Measurements from ENCODE around the gene PRSS3. TPM values are rescaled to one million over a fixed set of nuclear protein-coding genes. Genes with fewer than 3 reads are reported as not detected.
"Not testable (repeated sequence)": the region's sequence is repeated elsewhere in the genome, so short reads cannot be mapped to it uniquely, and the experiment has no call there.

Gene PRSS3
- total and polyA plus RNA-seq, 10 of the 15 experiments (the other 5 are each of a cell fraction or from before 2014, with no cell fraction given): 0.54 TPM; not detected in 9

DNA sequence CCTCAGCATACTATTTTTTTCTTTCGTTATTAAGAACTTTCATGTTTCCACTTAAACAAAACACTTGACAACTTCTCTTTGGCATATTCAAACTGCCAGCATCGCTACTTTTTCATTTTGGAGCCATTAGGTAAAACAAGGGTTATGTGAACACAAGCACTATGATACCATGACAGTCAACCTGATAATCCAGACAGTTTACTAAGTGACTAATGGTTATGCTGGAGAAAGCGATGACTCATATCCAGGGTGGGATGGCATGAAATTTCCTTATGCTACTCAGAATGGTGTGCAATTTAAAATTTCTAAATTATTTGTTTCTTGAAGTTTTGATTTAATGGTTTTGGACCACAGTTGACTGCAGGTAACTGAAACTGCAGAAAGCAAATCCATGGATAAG is 29.9 kb upstream of the PRSS3 start (continued):
- TF ChIP-seq, protein P1, sequence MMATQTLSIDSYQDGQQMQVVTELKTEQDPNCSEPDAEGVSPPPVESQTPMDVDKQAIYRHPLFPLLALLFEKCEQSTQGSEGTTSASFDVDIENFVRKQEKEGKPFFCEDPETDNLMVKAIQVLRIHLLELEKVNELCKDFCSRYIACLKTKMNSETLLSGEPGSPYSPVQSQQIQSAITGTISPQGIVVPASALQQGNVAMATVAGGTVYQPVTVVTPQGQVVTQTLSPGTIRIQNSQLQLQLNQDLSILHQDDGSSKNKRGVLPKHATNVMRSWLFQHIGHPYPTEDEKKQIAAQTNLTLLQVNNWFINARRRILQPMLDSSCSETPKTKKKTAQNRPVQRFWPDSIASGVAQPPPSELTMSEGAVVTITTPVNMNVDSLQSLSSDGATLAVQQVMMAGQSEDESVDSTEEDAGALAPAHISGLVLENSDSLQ (IDR thresholded peaks at IDR 0.05): no peak
- no peak for TF ChIP-seq STAT1 (conservative IDR thresholded peaks at IDR 0.05)
- TF ChIP-seq, protein P2, sequence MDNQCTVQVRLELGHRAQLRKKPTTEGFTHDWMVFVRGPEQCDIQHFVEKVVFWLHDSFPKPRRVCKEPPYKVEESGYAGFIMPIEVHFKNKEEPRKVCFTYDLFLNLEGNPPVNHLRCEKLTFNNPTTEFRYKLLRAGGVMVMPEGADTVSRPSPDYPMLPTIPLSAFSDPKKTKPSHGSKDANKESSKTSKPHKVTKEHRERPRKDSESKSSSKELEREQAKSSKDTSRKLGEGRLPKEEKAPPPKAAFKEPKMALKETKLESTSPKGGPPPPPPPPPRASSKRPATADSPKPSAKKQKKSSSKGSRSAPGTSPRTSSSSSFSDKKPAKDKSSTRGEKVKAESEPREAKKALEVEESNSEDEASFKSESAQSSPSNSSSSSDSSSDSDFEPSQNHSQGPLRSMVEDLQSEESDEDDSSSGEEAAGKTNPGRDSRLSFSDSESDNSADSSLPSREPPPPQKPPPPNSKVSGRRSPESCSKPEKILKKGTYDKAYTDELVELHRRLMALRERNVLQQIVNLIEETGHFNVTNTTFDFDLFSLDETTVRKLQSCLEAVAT (IDR thresholded peaks at IDR 0.05): no peak

DNA sequence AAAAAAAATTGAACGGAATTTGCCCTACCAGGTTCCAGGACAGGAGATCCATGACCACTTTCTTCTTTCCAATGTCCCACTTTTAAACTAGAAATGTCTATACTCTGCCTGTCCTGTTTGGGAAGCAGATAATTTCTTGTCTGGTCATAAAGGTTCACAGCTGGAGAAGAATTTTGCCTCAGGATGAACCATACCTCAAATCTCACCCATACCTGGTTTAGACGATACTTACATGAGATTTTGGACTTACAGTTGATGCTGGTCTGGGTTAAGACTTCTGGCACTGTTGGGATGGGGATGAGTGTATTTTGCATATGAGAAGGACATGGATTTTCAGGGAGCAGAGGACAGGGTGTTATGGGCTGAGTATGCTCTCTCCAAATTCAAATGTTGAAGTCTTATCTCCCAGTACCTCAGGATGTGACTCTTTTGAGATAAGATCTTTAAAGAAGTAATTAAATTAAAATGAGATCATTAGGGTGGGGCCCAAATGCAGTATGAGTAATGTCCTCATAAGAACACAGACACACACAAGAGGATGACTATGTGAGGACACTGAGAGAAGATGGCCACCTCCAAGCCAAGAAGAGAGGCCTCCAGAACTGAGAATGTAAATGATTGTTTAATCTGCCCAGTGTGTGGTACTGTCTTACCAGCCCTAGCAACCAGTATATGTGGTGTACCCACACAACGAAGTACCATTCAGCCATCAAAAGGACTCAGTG is 25.0 kb upstream of the PRSS3 start:
- POLR2A ChIA-PET; BruUV-seq (replicated peaks); H3K4me3 ChIP-seq; RAD21 ChIA-PET (ENCODE audit: unreplicated experiment); DNase-seq (ENCODE audit: low read depth, low spot score); H3K79me2 ChIP-seq (ENCODE audit: control insufficient read depth, insufficient read depth, low read length); H3K9me3 ChIP-seq (replicated peaks; ENCODE audit: control insufficient read depth, insufficient read depth, low read length); H4K20me1 ChIP-seq (ENCODE audit: control insufficient read depth, insufficient read depth); in situ Hi-C loops (cut with MboI); FAIRE-seq; SMC1A ChIA-PET (ENCODE audit: uncharacterized antibody, unreplicated experiment); H2AFZ ChIP-seq (ENCODE audit: control insufficient read depth, low read depth, low read length); H3K27me3 ChIP-seq (replicated peaks in 1 of 2; ENCODE audit: control insufficient read depth in 2 of 2, insufficient read depth in 2 of 2, low read length in 1 of 2); H3K36me3 ChIP-seq (ENCODE audit: control insufficient read depth in 2 of 2, insufficient read depth in 2 of 2, low read length in 1 of 2); H3K4me1 ChIP-seq (ENCODE audit: control insufficient read depth, insufficient read depth, low read length); ATAC-seq; H3K27ac ChIP-seq (ENCODE audit: control insufficient read depth, insufficient read depth); H3K4me2 ChIP-seq (ENCODE audit: control insufficient read depth, insufficient read depth); H3K9ac ChIP-seq (ENCODE audit: control insufficient read depth, insufficient read depth, low read length); intact Hi-C loops (cut with micrococcal nuclease; ENCODE audit: unreplicated experiment): not testable (repeated sequence)
- 5% methylated on average over 3 of the region's 3 CpGs for WGBS (ENCODE audit: insufficient coverage, insufficient replicate concordance, low lambda C conversion rate, missing lambda C conversion rate)
- CTCF ChIA-PET: interaction anchor here (0.8 kb wide), 1 partner anchor 9 kb away, joined by 3 read pairs; no protein-coding TSS in a partner anchor

DNA sequence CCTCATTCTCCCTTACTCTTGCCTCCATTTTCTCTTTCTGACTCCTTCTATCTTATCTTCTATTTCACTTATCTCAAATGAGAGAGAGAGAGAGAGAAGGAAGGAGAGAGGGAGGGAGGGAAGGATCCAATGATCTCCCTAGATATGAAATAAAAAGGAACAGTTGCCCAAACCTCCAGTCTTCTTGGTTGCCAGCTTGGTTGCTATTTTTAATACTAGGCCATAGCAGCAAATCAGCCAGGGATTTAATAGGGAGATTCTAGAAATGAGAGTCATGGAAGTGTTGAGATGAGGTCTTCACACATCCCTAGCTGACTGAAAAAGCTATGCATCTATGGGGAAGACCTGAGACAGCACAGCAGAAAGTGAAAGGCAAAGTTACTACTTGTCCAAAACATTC is 22.2 kb upstream of the PRSS3 start:
- H2AFZ ChIP-seq (ENCODE audit: control insufficient read depth, low read depth, low read length); H3K4me1 ChIP-seq (ENCODE audit: control insufficient read depth, insufficient read depth, low read length); in situ Hi-C loops (cut with MboI); DNase-seq (ENCODE audit: low read depth, low spot score); H3K27me3 ChIP-seq (replicated peaks in 1 of 2; ENCODE audit: control insufficient read depth in 2 of 2, insufficient read depth in 2 of 2, low read length in 1 of 2); ATAC-seq; intact Hi-C loops (cut with micrococcal nuclease; ENCODE audit: unreplicated experiment); H3K9me3 ChIP-seq (replicated peaks; ENCODE audit: control insufficient read depth, insufficient read depth, low read length); H4K20me1 ChIP-seq (ENCODE audit: control insufficient read depth, insufficient read depth); H3K79me2 ChIP-seq (ENCODE audit: control insufficient read depth, insufficient read depth, low read length); H3K4me2 ChIP-seq (ENCODE audit: control insufficient read depth, insufficient read depth); H3K4me3 ChIP-seq; FAIRE-seq; H3K9ac ChIP-seq (ENCODE audit: control insufficient read depth, insufficient read depth, low read length); RAD21 ChIA-PET (ENCODE audit: unreplicated experiment); H3K27ac ChIP-seq (ENCODE audit: control insufficient read depth, insufficient read depth); POLR2A ChIA-PET; CTCF ChIA-PET; BruUV-seq (replicated peaks); H3K36me3 ChIP-seq (ENCODE audit: control insufficient read depth in 2 of 2, insufficient read depth in 2 of 2, low read length in 1 of 2); SMC1A ChIA-PET (ENCODE audit: uncharacterized antibody, unreplicated experiment): not testable (repeated sequence)

DNA sequence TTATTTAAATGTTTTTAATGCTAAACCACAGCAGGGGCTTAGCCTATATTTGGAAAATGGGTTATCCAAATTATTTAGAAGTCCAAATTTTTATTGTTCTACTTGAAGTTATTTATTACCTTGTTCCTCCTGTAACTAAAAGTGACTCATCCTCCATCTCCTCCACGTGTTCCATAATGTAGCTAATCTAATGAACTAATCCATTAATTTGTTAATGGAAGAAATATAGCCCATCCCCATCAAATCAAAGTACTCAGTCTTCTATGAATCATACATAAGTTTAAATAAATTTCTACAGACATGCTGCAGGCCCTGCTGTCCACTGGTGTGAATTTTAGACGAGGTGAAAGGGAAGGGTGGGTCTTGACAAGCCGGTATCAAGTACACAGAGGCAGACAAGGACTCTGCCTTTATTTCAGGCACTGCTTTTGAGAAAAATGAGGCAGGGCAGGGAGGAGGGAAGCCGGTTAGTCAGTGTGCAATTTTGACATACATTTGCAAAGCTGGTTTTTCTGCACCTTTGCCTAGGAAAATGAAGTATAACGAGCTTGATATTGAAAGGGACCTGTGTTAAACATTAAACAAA is 21.2 kb upstream of the PRSS3 start:
- 5% methylated on average over 5 of the region's 5 CpGs for WGBS (ENCODE audit: insufficient coverage, insufficient replicate concordance, low lambda C conversion rate, missing lambda C conversion rate)
- H2AFZ ChIP-seq (ENCODE audit: control insufficient read depth, low read depth, low read length); H4K20me1 ChIP-seq (ENCODE audit: control insufficient read depth, insufficient read depth); H3K79me2 ChIP-seq (ENCODE audit: control insufficient read depth, insufficient read depth, low read length); POLR2A ChIA-PET; H3K36me3 ChIP-seq (ENCODE audit: control insufficient read depth in 2 of 2, insufficient read depth in 2 of 2, low read length in 1 of 2); ATAC-seq; H3K9me3 ChIP-seq (replicated peaks; ENCODE audit: control insufficient read depth, insufficient read depth, low read length); in situ Hi-C loops (cut with MboI); H3K4me1 ChIP-seq (ENCODE audit: control insufficient read depth, insufficient read depth, low read length); SMC1A ChIA-PET (ENCODE audit: uncharacterized antibody, unreplicated experiment); intact Hi-C loops (cut with micrococcal nuclease; ENCODE audit: unreplicated experiment); DNase-seq (ENCODE audit: low read depth, low spot score); H3K27me3 ChIP-seq (replicated peaks in 1 of 2; ENCODE audit: control insufficient read depth in 2 of 2, insufficient read depth in 2 of 2, low read length in 1 of 2); FAIRE-seq; H3K4me2 ChIP-seq (ENCODE audit: control insufficient read depth, insufficient read depth); BruUV-seq (replicated peaks); CTCF ChIA-PET; H3K9ac ChIP-seq (ENCODE audit: control insufficient read depth, insufficient read depth, low read length); H3K27ac ChIP-seq (ENCODE audit: control insufficient read depth, insufficient read depth); H3K4me3 ChIP-seq: not testable (repeated sequence)
- RAD21 ChIA-PET (ENCODE audit: unreplicated experiment): interaction anchor here (0.6 kb wide), 1 partner anchor 345 kb away, joined by 3 read pairs; no protein-coding TSS in a partner anchor

Data from GM12878 (cell line).